Neural cell (in vitro differentiated cells): Measurements from ENCODE around the gene SLC11A2.

Source experiments
- CTCF ChIP-seq: fragments of 450-650 bp; IDR thresholded peaks from 2 replicates; pipeline ENCODE4 v1.5.1; 2014; ENCODE audit warnings: antibody characterized with exemption, mild to moderate bottlenecking, moderate library complexity; ENCODE audit not compliant: poor library complexity, severe bottlenecking
- EP300 ChIP-seq: fragments of 450-650 bp; conservative IDR thresholded peaks from 2 replicates; pipeline ENCODE4 v1.6.1; 2014; ENCODE audit warnings: antibody characterized with exemption, mild to moderate bottlenecking, moderate library complexity; ENCODE audit not compliant: poor library complexity, severe bottlenecking
- TAF1 ChIP-seq: IDR thresholded peaks from 2 replicates; pipeline ENCODE4 v1.6.1; 2012; ENCODE audit warnings: low read depth

- TF ChIP-seq CTCF (no peak), EP300 (no peak), TAF1 (no peak)
Measured at GRCh38 chr12:51004504-51004903, 21.7 kb downstream of the SLC11A2 start.
